Glutamatergic neuron (in vitro differentiated cells): ENCODE results near the gene C7orf33. TPM values are rescaled to one million over a fixed set of nuclear protein-coding genes. Genes with fewer than 3 reads are reported as not detected.

Experiments
- DNase-seq: peaks from one replicate; pipeline ENCODE4 v3.0.0; 2022
- H3K27ac Mint-ChIP-seq: one replicate; pipeline ENCODE4 v1.8.0; 2020; ENCODE audit warnings: mild to moderate bottlenecking, mixed read lengths, inconsistent platforms; ENCODE audit not compliant: unreplicated experiment
- H3K27me3 Mint-ChIP-seq: one replicate; pipeline ENCODE4 v1.8.0; 2020; ENCODE audit warnings: mild to moderate bottlenecking, moderate library complexity, mixed read lengths, inconsistent platforms; ENCODE audit not compliant: unreplicated experiment
- H3K36me3 Mint-ChIP-seq: one replicate; pipeline ENCODE4 v1.8.0; 2020; ENCODE audit warnings: mild to moderate bottlenecking, mixed read lengths, inconsistent platforms; ENCODE audit not compliant: unreplicated experiment
- H3K4me1 Mint-ChIP-seq: one replicate; pipeline ENCODE4 v1.8.0; 2020; ENCODE audit warnings: mild to moderate bottlenecking, low read depth, mixed read lengths, inconsistent platforms; ENCODE audit not compliant: unreplicated experiment
- H3K4me3 Mint-ChIP-seq: one replicate; pipeline ENCODE4 v1.8.0; 2020; ENCODE audit warnings: mild to moderate bottlenecking, mixed read lengths, inconsistent platforms; ENCODE audit not compliant: unreplicated experiment
- H3K9me3 Mint-ChIP-seq: one replicate; pipeline ENCODE4 v1.8.0; 2020; ENCODE audit warnings: mild to moderate bottlenecking, moderate library complexity, mixed read lengths, inconsistent platforms; ENCODE audit not compliant: unreplicated experiment
- CTCF ChIP-seq: fragments of 200-600 bp; sonication (generic); IDR thresholded peaks from one replicate; pipeline ENCODE4 v1.5.0; 2021; ENCODE audit not compliant: partially characterized antibody, unreplicated experiment
- total RNA-seq: library from RNA; stranded (reverse); fragmentation: NEBNext Ultra II Directional; extraction: Animal tissue kit (Norgen Biotek cat#: 25700); gene quantifications from one replicate; pipeline ENCODE4 v1.2.1, GENCODE V29; 2021; ENCODE audit not compliant: unreplicated experiment

Gene C7orf33
- total RNA-seq, 1 donor from 2014 or later: not detected

DNA sequence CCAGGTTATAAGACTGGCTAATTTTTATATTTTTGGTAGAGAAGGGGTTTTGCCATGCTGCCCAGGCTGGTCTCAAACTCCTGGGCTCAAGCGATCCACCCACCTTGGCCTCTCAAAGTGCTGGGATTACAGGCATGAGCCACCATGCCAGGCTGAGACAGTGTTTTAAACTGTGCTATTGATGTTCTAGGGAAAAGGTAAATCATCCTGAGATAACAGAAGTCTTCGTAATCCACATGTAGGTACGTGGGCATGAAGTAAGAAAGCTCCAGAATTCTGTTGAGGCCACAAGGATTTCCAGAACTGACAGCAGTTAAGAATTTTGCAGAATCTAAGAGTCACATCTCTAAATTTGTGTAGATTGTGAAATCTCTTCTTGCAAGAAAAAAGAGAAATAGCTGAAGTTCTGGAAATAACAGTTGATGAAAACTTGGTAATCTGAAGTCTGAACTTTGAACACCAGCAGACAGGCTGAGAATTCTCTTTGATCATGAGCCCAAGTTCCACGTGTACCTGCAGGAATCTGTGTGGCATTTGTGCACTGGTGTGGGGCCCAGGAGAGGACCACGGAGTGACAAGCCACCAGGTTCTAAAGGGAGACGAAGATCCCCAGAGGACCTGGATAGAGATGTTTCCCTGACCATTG, 24.6 kb downstream of the C7orf33 start:
- peaks cover 2% of the 10 kb centered on the region for H3K27me3 Mint-ChIP-seq

DNA sequence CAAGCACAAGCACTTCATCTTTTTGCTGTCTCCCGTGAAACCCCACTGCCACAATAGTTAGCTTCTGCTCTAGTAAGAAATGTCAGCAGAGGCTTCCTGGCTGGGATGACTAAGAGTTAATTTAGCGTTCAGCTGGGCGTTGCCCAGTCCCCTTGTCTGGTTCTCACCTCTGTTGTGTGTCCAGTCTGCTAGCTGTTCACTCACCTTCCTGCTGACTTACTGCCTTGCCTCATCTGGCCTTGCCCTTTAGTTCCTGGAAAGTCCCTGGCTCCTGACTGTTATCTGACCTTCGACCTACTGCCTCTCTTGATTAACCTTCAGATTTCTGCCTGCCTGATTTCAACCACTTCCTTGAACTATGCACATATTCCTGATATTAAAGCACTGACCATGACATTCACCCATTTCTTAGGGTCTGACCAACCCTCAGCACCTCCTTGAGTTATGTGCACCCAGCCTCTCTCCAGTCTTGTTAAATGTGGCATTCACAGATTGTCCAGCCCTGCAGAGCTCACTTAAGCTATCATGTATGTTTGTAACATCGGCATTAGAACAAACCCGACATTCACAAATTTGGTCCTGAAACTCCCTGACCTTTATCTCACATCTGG, 30.3 kb downstream of the C7orf33 start:
- no peak for TF ChIP-seq CTCF
- no peak for DNase-seq
- Mint-ChIP-seq H3K27ac (peak overlapping the region; percentile 92), H3K27me3 (peaks cover 4% of the 10 kb centered on the region), H3K9me3 (peaks cover 12% of the 10 kb centered on the region), H3K4me1 (peaks cover 45% of the 10 kb centered on the region), H3K4me3 (peak overlapping the region; percentile 54), H3K36me3 (peaks cover 10% of the 10 kb centered on the region)

More for the DNA sequence above, 24.6 kb downstream of the C7orf33 start:
- peaks cover 13% of the 10 kb centered on the region for H3K9me3 Mint-ChIP-seq
- no peak overlapping the region for H3K4me3 Mint-ChIP-seq
- peaks cover 11% of the 10 kb centered on the region for H3K4me1 Mint-ChIP-seq
- H3K27ac Mint-ChIP-seq: no peak overlapping the region
- DNase-seq: no peak
- peaks cover 10% of the 10 kb centered on the region for H3K36me3 Mint-ChIP-seq
- TF ChIP-seq CTCF: no peak

GRCh38 chr7:148621563-148621962, 31.0 kb downstream of the C7orf33 start:
- Mint-ChIP-seq H3K4me3 (peak overlapping the region; percentile 54), H3K4me1 (peaks cover 45% of the 10 kb centered on the region), H3K27me3 (peaks cover 4% of the 10 kb centered on the region), H3K27ac (peak overlapping the region; percentile 92), H3K36me3 (peaks cover 10% of the 10 kb centered on the region), H3K9me3 (peaks cover 12% of the 10 kb centered on the region)
- DNase-seq: no peak
- no peak for TF ChIP-seq CTCF

DNA sequence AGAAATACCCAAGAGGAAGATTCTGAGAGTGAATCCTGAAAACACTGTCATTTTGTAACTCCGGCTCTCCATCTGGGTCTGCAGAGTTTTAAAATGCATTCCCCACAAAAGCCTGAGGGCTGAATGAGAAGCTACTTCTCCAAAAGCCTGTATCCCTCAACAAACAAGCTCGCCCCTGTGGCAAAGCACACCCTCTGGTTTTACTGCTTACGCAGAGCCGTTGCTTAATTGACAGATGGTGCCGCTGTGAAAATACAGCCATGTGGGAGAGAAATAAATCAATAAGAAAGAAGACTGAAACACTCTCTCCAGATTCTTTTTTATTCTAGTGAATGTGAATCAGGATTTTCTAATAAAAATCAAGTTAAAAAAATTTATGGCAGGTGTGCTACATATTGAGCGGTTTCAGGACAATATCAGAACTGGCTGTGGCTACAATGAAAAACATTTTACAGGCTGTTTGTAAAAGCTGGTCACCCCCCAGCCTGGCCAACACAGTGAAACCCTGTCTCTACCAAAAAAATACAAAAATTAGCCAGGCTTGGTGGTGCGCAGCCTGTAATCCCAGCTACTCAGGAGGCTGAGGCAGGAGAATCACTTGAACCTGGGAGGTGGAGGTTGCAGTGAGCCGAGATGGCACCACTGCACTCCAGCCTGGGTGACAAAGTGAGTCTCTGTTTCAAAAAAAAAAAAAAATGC, 32.5 kb downstream of the C7orf33 start:
- H3K36me3 Mint-ChIP-seq: peaks cover 8% of the 10 kb centered on the region
- H3K9me3 Mint-ChIP-seq: peaks cover 12% of the 10 kb centered on the region
- TF ChIP-seq CTCF: no peak
- H3K27me3 Mint-ChIP-seq: peaks cover 4% of the 10 kb centered on the region
- H3K4me1 Mint-ChIP-seq: peaks cover 47% of the 10 kb centered on the region
- peak overlapping the region; percentile 63 for H3K4me3 Mint-ChIP-seq
- DNase-seq: peak; percentile 59
- peak overlapping the region; percentile 96 for H3K27ac Mint-ChIP-seq
